HUES48 (cell line): ENCODE results near the gene ARHGEF19.
A peak's percentile ranks its signal among the peaks of the same experiment; 100 is the strongest.

Experiments
- H3K27ac ChIP-seq: one replicate; pipeline ENCODE4 v1.7.0; 2013; ENCODE audit warnings: low read depth, low read length, inconsistent platforms
- H3K27me3 ChIP-seq: 2 replicates; pipeline ENCODE4 v1.6.1; 2013; ENCODE audit warnings: mild to moderate bottlenecking, low read length; ENCODE audit not compliant: control insufficient read depth, insufficient read depth
- H3K36me3 ChIP-seq: 2 replicates; pipeline ENCODE4 v1.6.1; 2013; ENCODE audit warnings: low read length; ENCODE audit not compliant: control insufficient read depth, insufficient read depth
- H3K4me1 ChIP-seq: 2 replicates; pipeline ENCODE4 v1.6.1; 2013; ENCODE audit warnings: mild to moderate bottlenecking, low read length; ENCODE audit not compliant: control insufficient read depth, insufficient read depth
- H3K4me3 ChIP-seq: 2 replicates; pipeline ENCODE4 v1.5.1; 2013; ENCODE audit warnings: mild to moderate bottlenecking, low read depth, low read length
- H3K9ac ChIP-seq: 2 replicates; pipeline ENCODE4 v1.6.1; 2013; ENCODE audit warnings: mild to moderate bottlenecking, low read depth, low read length, moderate library complexity
- H3K9me3 ChIP-seq: 2 replicates; pipeline ENCODE4 v1.6.1; 2013; ENCODE audit warnings: low read length; ENCODE audit not compliant: control insufficient read depth, insufficient read depth

The ARHGEF19 gene

DNA sequence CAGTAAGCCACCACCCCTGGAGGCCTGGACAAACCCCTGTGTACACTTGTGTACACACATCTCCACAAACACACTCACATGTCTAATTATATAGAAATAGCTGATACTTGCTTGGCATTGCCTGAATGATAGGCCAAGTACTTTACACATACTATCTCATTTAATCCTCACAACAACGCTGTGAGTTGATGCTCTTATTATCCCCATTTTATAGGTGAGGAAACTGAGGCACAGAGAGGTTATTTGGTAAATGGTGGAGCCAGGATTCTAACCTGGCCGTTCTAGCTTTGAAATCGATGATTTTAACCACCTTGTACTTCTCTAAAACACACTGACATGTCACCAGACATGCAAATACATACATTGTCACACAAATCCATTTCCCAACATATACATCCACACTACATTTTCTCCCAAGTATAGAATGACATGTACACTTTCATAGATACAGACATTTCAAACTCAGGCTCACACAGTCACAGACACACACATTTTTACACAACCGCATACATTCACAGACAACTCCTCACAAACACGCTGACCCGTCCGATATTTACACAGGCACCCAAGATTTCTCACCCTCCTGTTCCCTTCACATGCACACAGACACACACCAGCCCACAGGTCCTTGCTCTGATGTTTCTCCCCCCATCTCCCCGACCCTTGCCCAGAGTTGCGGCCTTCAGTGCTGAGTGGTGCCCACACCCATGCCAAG, 3.2 kb downstream of the ARHGEF19 start:
- H3K9ac ChIP-seq = no peak overlapping the region
- peaks cover 36% of the 10 kb centered on the region for H3K4me1 ChIP-seq
- no peak overlapping the region for H3K27ac ChIP-seq
- no peak overlapping the region for H3K4me3 ChIP-seq
- no peaks in the 10 kb centered on the region for H3K27me3 ChIP-seq
- no peaks in the 10 kb centered on the region for H3K9me3 ChIP-seq
- H3K36me3 ChIP-seq = peaks cover 7% of the 10 kb centered on the region

DNA sequence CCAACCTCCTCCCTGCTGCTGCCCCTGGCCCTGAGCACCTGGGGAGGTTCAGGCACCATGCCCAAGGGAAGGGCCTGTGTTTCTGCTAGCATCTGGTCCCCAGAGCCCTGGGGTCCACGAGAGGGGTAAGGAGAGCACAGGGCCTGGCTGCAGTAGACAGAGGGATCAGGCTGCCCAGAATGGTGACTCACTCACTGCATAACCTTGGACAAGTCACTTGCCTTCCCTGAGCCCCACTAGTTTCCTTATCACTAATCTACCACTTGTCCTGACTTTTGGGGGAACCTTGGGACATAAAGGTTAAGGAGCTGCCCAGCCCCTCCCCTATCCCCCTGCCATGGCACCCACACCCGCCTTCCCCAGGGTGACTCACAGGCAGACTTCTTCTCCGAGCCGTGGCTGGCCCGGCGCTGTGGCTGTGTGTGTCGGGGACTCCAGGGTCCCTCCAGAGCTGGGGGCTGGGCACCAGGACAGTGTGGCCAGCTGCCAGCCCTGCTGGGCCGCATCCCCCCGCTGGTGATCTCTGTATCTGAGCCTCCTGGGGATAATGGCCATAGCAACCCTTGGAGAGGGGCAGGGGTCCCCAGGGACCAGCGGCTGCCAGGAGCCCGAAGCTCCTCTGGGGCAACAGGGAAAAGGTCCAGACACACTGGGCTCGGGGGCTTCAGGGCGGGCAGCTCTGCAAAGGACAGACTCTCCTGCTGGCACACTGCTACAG, 4.0 kb downstream of the ARHGEF19 start:
- Histone ChIP-seq H3K9me3 (no peaks in the 10 kb centered on the region), H3K27me3 (no peaks in the 10 kb centered on the region), H3K27ac (no peak overlapping the region), H3K4me3 (no peak overlapping the region), H3K36me3 (peaks cover 15% of the 10 kb centered on the region), H3K9ac (no peak overlapping the region), H3K4me1 (peaks cover 36% of the 10 kb centered on the region)

DNA sequence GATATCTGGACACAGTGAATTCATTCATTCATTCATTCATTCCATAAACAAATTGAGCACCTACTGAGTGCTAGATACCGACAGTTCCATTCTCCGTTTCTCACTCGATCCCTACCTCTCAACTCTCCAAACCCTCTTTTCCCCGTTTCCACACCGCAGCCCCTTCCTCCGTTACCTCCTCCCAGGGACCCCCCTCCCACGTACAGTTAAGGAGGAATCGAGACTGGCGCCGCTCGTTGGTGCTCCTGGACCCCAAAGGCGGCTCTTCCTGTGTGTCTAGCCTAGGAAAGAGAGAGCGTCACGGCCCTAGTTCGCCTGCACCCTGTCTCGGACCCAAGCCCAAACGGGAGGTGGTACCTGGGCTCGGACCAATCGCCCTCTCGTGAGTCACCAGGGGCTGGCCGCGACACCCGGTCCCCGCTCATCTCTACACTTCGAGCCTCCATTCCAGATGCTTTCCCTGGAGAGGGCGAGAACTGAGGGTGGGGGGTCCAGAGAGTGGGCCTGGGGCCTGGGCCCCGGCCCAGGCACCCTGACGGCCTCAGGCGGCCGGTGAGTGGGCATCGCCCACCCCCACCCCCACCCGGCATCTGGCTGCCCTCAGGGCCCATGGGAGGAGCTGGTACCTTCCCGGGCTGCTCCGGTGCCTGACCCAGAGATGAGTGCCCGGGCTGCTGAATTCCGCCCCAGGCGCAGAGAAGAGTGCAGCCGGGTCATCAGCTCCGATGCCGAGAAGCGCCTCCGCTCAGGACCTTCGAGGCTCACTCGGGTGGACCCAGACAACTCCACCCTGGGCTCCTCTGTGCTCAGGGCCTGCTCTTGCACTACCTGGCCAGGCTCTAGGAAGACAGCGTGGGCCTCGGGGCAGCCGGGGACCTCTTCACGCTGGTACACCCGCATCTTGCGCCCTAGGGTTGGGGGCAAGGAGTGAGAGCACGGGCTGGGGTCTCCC, 4.9 kb downstream of the ARHGEF19 start:
- Histone ChIP-seq H3K4me3 (peak overlapping the region; percentile 63), H3K4me1 (peaks cover 28% of the 10 kb centered on the region), H3K27ac (peak overlapping the region; percentile 84), H3K9me3 (no peaks in the 10 kb centered on the region), H3K9ac (peak overlapping the region; percentile 49), H3K36me3 (peaks cover 24% of the 10 kb centered on the region), H3K27me3 (no peaks in the 10 kb centered on the region)

DNA sequence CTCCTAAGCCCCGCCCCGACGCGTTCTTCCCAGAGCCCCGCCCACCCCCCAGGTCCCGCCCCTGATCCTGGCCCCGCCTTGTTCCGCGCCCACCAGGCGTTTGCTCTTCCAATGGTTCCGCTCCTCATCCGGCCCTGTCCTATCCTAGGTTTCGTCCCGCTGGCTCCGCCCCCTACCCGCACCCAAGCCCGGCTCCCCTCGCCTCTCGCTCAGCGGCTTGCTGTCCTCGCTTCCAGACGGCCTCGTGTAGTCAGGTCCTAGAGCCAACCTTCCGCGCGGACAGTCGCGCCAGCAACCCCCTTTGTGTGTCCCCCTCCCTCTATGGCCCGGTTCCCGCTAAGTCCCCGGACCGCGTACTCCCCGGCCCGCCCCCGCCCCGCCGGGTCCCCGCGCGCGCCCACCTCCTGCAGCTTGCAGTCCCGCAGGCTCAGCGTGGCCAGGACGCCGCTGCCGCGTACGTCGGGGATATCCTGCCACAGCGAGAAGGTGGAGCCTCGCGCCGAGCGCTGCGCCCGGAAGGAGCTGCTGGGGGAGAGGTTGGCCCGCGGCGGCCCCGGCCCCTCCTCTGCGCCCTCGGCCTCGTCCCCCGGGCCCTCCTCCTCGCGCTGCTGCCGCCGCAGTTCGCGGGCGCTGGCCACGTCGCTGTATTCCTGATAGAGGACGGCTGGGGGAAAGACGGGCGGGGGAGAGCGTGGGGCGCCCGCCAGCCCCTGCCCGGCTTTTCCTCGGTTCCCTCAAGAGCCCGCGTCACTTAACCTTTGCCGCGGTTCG, 5.7 kb downstream of the ARHGEF19 start:
- Histone ChIP-seq H3K9ac (peak overlapping the region; percentile 49), H3K9me3 (no peaks in the 10 kb centered on the region), H3K36me3 (peaks cover 27% of the 10 kb centered on the region), H3K4me1 (peaks cover 24% of the 10 kb centered on the region), H3K27me3 (no peaks in the 10 kb centered on the region), H3K4me3 (peak overlapping the region; percentile 63), H3K27ac (peak overlapping the region; percentile 84)

DNA sequence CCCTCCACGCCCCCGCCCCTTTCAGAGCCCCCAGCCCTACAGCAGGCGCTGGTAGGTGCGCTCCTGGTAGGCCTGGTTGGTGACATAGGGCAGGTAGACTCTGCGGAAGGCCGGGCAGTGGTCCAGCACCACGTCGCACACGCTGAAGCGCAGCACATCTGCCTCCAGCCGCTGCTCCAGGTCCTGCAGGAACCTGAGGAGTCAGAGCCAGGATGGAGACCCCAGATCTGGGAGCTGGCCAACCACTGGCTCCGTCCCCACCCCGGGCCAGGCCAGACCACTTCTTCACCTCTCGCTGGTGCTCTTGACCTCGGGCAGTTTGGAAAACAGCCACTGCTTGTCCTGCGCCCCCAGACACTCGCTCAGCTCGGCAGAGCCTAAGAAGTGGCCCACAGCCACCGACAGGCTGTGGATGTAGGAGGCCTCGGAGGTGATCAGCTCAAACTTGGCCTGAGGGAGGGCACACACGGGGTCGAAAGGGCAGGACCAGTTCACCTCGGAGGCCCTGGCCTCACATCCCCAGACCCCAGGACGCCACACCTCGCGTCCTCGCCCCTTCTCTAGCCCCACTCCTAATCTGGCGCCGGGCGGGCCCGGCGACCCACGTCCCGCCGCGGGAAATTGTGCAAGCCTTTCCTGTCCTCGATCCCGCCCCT, 6.4 kb downstream of the ARHGEF19 start:
- H3K4me1 ChIP-seq = peaks cover 17% of the 10 kb centered on the region; the same call in 1 of the 2 replicates

DNA sequence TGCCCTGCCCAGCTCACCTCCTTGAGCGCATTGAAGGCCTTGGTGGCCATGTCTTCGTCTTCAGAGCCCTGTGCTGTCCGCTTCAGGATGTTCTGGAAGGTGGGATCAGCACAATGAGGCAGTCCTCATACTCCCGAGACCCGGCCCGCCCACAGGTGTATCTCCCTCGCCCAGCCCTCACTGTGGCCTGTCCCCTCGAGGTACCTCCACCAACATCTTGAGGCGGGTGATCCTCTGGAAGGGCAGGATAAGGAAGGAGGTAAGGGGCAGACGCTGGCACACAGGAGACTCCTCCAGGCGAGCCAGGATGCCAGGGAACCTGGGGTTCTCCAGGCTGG, 7.1 kb downstream of the ARHGEF19 start:
- Histone ChIP-seq H3K27me3 (no peaks in the 10 kb centered on the region), H3K9me3 (no peaks in the 10 kb centered on the region), H3K36me3 (peaks cover 38% of the 10 kb centered on the region), H3K4me1 (peaks cover 14% of the 10 kb centered on the region; the same call in 1 of the 2 replicates), H3K4me3 (no peak overlapping the region), H3K27ac (no peak overlapping the region), H3K9ac (no peak overlapping the region)

More for the DNA sequence above, 6.4 kb downstream of the ARHGEF19 start:
- Histone ChIP-seq H3K9me3 (no peaks in the 10 kb centered on the region), H3K36me3 (peaks cover 34% of the 10 kb centered on the region), H3K4me3 (peak overlapping the region; percentile 59), H3K27me3 (no peaks in the 10 kb centered on the region), H3K27ac (no peak overlapping the region), H3K9ac (no peak overlapping the region)

DNA sequence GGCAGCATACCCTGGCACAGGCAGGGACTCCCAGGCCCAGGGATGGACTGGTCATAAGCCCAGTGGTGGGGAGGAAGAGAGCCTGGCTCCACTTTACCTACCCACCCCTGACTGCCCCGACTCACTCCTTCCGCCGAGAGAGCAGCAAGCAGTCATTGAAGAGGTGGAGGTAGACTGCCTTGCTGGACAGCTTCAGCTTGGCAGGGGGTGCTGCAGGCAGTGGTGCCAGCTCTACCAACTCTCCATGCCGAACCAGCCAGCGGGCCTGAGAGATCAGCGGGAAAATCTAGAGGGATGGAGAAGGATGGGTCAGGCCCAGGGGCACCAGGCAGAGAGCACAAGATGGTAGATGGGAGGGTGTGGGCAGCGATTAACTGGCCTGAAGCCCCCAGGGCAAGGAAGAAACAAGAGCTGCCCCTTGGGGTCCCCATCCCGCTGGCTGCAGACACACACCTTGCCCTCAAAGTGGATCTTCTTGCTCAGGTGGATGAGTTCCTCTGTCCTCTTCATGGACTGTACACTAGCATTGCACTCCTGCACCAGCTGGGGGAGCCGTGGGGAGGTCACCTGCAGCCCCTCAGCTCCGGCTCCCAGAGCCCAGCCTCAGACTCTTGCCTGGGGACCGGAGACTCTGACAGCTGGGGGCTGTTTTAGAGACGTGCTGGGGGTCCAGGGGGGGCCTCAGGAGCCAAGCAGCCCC, 7.7 kb downstream of the ARHGEF19 start:
- Histone ChIP-seq H3K36me3 (peaks cover 38% of the 10 kb centered on the region), H3K4me1 (peaks cover 13% of the 10 kb centered on the region; the same call in 1 of the 2 replicates), H3K9me3 (no peaks in the 10 kb centered on the region), H3K9ac (no peak overlapping the region), H3K27ac (no peak overlapping the region), H3K4me3 (no peak overlapping the region), H3K27me3 (no peaks in the 10 kb centered on the region)

DNA sequence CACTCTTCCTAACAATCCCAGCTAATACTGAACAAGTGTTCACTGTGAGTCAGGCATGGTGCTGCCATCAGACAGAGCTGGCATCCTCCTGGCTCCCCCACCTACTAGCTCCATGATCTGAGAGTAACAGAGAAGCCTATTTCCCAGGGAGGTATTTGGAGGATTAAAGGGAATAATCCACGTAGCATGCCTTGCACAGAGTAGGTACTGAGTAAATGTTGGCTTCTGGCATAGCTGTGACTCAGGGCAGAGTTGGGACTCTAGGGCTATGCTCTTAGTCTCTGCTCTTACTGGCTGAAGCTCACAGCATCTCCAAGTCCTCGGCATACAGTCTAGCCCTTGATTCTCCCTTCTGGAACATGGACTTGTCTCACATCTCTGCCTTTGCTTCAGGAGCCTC, 8.2 kb downstream of the ARHGEF19 start:
- Histone ChIP-seq H3K4me3 (no peak overlapping the region), H3K9ac (no peak overlapping the region), H3K9me3 (no peaks in the 10 kb centered on the region), H3K36me3 (peaks cover 41% of the 10 kb centered on the region), H3K4me1 (peaks cover 13% of the 10 kb centered on the region; the same call in 1 of the 2 replicates), H3K27me3 (no peaks in the 10 kb centered on the region), H3K27ac (no peak overlapping the region)

DNA sequence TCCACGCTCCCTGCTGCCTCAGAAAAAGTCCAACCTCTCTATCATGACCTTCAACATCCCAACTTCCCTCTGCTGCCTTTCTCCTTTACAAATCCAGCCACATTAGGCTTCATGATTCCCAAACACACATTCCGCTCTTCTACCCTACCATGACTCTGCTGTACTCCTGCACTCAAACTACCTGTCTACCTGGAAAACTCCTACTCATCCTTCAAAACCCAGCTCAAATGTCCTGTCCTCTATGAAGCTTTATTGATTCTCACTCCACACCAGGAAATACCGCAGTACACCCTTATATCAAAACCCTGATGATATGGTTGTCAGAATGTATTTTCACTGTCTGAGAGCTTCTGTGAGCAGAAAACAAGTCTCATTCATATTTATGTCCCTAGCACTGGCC, 8.9 kb downstream of the ARHGEF19 start:
- H3K9ac ChIP-seq = no peak overlapping the region
- H3K9me3 ChIP-seq = no peaks in the 10 kb centered on the region
- H3K4me1 ChIP-seq = peaks cover 13% of the 10 kb centered on the region; the same call in 1 of the 2 replicates
- peaks cover 47% of the 10 kb centered on the region for H3K36me3 ChIP-seq
- no peak overlapping the region for H3K27ac ChIP-seq
- H3K4me3 ChIP-seq = no peak overlapping the region
- H3K27me3 ChIP-seq = no peaks in the 10 kb centered on the region
